GM12874 (cell line): Measurements from ENCODE around the gene RANGAP1.

Experiments
- TF ChIP-seq, protein P1 (sequence below): IDR thresholded peaks from 2 replicates; pipeline ENCODE4 v1.5.1; 2011; ENCODE audit warnings: low read depth, mild to moderate bottlenecking, control low read depth, low read length, moderate library complexity; ENCODE audit not compliant: insufficient read depth

Gene RANGAP1

GRCh38 chr22:41215926-41216325, 70.1 kb downstream of the RANGAP1 start:
- TF ChIP-seq, protein P1, sequence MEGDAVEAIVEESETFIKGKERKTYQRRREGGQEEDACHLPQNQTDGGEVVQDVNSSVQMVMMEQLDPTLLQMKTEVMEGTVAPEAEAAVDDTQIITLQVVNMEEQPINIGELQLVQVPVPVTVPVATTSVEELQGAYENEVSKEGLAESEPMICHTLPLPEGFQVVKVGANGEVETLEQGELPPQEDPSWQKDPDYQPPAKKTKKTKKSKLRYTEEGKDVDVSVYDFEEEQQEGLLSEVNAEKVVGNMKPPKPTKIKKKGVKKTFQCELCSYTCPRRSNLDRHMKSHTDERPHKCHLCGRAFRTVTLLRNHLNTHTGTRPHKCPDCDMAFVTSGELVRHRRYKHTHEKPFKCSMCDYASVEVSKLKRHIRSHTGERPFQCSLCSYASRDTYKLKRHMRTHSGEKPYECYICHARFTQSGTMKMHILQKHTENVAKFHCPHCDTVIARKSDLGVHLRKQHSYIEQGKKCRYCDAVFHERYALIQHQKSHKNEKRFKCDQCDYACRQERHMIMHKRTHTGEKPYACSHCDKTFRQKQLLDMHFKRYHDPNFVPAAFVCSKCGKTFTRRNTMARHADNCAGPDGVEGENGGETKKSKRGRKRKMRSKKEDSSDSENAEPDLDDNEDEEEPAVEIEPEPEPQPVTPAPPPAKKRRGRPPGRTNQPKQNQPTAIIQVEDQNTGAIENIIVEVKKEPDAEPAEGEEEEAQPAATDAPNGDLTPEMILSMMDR: no peak

- TF ChIP-seq, protein P1: no peak
Measured at GRCh38 chr22:41215409-41215808, 70.6 kb downstream of the RANGAP1 start.

DNA sequence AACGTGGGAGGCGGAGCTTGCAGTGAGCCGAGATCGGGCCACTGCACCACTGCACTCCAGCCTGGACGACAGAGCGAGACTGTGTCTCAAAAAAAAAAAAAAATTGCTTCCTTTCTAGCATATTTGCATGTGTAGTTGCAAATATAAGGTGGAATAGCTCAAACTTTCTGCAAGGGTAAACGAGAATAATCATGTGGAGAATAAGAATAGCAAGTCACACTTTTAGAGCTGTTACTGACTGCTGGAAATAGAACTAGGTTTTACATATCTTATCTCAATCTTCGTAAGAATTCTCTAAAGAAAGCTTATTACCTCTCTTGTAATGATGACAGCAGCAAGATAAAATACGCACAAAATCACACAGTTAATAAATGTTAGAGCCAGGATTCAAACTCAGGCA, 79.3 kb downstream of the RANGAP1 start:
- TF ChIP-seq, protein P1: no peak

GRCh38 chr22:41204992-41205900, 80.7 kb downstream of the RANGAP1 start, which contains the start of gene L3MBTL2:
L3MBTL2 (plus strand) TSS chr22:41205312; CDS start chr22:41205363, 51 bp downstream.
- TF ChIP-seq, protein P1: no peak

- TF ChIP-seq, protein P1: no peak
Measured at GRCh38 chr22:41204066-41204465, 81.9 kb downstream of the RANGAP1 start.

- TF ChIP-seq, protein P1: no peak
Measured at GRCh38 chr22:41203118-41203517, 82.9 kb downstream of the RANGAP1 start.

DNA sequence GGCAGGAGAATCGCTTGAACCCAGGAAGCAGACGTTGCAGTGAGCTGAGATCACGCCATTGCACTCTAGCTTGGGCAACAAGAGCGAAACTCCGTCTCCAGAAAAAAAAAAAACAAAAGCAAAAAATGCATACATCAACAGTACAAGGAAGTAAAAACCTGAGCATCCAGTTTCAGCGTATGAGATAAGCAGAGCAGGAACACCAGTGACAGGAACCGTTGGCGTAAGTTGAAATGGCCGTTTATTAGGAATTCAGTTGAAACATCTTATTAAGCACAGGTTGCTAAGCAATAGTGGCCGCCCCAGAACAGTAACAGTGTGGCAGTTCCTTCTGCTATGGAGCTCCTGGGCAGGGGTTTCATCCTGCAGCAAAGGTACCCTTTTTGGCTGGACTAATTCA, 84.8 kb downstream of the RANGAP1 start:
- TF ChIP-seq, protein P1: no peak
